ENCODE results near the gene RBM15.

Gene RBM15

DNA sequence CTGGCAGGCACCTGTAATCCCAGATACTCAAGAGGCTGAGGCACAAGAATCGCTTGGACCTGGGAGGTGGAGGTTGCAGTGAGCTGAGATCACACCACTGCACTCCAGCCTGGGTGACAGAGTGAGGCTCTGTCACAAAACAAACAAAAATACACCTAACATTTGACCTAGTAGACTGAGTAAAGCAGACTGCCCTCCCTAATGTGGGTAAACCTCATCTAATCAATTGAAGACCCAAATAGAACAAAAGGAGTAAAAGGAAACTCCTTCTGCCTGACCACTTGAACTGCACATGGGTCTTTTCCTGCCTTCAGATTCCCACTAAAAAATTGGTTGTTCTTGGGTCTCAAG lies 19.0 kb upstream of the RBM15 start:
- FAIRE-seq, result no peak

DNA sequence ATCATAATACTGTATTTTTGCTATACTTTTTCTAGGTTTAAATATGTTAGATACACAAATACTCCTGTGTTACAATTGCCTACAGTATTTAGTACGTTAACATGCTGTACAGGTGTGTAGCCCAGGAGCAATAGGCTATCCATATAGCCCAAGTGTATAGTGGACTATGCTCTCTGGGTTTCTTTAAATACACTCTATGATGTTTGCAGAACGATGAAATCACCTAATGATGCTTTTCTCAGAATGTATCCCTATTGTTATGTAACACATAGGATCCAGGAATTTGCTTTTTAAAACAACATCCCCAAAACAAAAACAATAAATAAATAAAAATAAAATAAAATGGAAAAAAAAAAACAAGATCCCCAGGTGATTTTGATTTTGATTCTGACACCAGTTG lies 18.1 kb upstream of the RBM15 start:
- FAIRE-seq, result no peak

DNA sequence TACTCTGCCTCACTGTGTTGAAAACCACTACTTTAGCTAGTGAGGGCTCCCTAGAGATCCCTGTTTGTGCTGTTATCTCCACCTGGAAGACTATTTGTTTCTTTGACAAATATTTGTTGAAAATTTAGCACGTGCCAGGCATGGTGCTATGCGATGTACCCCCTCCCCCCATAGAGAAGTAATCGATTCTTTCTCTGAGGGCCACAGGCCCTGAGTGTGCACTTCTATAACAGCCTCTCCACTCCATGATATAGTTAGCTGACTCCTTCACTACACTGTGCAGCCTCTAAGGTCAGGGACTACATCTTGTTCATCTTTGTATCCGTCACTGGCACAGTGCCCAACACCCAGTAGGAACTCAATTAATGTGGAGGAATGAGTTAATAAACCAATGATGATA lies 17.3 kb upstream of the RBM15 start:
- FAIRE-seq, result no peak

DNA sequence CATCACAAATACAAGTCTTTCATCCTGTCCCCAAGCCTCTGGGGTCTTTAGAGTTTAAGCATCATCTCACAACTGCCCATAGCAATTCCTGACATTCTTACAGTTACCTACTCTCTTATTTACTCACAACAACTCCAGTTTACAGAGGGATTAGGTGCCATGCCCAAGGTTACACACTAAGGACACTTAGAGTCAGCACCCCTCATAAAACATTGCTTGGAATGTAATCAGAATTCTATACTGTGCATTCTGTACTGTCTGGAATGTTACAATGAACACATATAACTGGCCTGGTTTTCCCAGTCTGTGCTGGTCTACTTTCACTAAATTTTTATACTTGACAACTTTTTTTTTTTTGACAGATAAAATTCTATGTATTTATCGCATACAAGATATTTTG lies 14.5 kb upstream of the RBM15 start:
- FAIRE-seq, result no peak

DNA sequence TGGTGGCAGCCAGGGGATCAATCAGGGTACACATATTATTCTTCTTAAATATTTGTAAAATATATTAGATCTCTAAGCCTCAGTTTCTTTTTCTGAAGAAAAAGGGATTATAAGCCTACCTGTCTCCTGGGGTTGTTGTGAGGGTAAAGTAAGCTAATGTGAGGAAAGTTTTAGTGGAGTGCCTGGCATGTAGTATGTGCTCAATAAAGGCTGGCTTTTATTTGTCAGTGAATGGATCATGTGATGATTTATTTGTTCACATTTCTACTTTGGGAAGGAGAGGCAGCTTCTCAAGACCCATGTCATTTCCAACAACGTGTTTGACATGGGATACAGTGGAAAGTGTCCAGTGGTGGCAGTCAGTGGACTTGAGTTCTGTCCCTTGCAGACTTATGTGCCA lies 12.4 kb upstream of the RBM15 start:
- FAIRE-seq, result no peak

DNA sequence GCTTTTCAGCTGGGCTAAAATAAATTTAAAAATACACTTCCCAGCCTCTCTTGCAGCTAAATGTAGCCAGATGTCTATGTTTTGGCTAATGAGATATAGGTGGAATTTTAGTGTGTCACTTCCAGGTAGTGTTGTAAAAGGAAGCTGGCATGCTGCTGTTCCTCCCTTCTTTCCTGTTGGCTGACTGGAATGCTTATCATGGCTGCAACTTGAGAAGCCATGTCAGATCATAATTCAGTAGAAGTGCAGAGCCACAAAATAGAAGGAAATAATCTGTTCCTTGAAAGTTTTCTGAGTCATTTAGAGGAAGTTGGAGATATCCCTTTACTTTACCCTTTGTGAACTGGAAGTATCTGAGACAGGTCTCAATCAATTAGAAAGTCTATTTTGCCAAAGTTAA lies 10.9 kb upstream of the RBM15 start:
- FAIRE-seq, result no peak

DNA sequence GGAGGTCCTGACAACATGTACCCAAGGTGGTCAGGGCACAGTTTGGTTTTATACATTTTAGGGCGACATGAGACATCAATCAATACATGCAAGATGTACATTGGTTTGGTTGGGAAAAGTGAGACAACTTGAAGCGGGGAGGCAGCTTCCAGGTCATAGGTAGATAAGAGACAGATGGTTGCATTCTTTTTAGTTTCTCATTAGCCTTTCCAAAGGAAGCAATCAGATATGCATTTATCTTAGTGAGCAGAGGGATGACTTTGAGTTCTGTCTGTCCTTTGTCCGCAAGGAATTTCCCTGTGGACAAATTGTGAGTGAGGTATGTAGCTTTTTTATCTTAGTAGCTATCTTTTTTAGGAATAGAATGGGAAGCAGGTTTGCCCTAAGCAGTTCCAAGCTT lies 10.5 kb upstream of the RBM15 start:
- no peak for FAIRE-seq

DNA sequence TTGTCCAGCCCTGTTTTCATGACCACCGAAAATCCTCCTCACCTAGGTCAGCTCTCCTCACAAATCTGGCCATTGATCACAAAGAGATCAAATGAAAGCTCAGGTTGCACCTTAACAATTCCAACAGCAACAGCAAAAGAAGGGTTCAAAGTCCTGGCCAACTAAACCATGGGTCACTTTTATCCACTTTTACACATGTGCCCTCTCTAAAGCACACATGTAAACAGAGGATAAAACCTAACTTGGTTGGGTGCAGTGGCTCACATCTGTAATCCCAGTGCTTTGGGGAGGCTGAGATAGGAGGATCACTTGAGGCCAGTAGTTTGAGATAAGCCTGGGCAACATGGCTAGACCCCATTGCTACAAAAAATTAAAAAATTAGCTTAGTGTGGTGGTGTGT lies 3.9 kb upstream of the RBM15 start:
- no peak for FAIRE-seq

DNA sequence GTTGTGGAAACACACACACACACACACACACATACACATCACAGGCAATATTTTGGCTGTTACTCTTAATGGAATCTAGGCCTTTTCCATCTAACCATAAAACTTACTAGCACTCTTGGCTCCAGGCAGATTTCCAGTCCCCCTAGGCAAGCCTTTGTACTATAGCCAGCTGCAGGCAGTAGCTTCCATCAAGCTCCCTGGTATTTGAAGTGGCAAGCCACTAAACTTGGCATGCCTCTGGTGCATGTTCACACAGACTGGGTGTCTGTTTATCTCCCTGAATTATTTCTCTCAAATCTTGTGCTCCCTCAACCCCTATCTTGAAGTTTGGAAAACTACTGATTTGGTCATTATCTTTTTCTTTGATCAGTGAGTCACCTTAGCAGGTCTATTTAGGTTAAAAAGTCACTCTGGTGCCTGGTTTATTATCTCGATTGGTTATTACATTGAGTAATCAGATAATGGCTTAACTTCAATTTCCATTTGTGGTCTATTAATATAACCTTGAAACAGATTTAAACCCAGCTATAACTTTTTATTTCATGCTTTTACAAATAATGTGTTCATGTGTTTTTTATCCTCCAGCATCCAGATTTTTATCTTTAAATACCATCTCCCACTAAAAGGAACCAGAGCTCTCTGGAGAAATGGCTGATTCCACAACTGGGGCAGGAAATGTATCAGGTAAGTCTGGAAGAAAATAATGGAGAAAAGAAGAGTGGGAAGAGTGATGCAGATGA lies 2.7 kb upstream of the RBM15 start:
- FAIRE-seq, result no peak

DNA sequence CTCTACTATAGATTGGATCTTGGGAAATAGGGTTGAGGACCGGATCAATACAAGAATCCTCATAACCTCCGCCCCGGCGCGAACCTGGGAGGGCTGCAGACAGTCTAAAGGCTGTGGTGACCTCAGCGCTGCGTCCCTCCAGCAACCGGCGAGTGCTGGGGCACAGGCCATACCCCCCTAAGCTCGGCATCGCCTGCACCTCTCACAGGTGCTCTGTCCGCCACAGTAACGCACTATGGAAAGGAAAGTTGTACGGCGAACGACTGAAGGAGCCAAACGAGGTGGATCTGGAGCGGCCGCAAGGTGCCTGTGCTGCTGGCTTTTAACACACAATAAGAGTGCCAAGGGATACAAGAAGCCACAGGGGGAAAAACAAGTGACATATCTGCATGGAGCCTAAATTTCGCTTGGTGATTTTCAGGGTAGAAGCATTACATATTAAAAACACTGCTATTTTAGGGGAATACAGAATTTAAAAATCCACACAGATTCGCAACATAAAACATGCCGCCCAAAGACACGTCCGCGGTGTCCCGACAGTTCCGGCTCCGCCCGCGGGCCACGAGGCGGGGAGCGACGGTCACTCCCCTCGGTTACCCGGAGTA lies 1.4 kb upstream of the RBM15 start:
- no peak for FAIRE-seq

DNA sequence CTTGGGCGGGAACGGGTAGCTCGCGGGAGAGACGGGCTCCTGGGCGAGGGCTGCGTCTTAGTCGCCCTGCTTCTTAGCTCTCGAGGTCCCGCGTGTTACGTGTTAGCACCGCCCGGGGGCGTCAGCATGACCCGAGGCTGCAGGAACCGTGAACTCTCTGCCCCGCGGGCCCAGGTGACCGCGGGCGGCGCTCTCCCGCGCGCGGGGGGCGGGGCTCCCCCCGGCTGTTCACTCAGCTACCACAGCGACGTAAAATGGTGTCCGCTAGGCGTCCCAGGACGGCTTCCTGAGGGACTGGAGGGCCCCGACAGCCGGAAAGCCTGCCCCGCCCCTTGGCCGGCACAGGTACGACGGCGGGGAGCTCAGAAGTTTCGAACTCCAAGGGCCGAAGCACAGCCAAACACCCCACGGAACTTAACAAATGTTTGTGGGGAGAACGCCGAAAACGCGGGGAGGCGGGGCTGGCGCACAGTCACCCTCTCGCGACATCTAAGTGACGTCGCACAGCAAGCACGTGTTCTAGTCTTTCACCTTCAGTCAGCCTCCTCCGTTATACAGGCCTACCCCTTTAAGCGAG lies 780 bp upstream of the RBM15 start:
- FAIRE-seq, result no peak

DNA sequence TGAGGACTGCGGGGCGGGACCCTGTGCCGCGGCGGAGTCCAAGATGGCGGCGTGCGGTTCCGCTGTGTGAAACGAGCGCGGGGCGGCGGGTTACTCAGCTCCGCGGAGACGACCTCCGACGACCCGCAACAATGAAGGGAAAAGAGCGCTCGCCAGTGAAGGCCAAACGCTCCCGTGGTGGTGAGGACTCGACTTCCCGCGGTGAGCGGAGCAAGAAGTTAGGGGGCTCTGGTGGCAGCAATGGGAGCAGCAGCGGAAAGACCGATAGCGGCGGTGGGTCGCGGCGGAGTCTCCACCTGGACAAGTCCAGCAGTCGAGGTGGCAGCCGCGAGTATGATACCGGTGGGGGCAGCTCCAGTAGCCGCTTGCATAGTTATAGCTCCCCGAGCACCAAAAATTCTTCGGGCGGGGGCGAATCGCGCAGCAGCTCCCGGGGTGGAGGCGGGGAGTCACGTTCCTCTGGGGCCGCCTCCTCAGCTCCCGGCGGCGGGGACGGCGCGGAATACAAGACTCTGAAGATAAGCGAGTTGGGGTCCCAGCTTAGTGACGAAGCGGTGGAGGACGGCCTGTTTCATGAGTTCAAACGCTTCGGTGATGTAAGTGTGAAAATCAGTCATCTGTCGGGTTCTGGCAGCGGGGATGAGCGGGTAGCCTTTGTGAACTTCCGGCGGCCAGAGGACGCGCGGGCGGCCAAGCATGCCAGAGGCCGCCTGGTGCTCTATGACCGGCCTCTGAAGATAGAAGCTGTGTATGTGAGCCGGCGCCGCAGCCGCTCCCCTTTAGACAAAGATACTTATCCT lies 430 bp downstream of the RBM15 start:
- FAIRE-seq, result no peak

DNA sequence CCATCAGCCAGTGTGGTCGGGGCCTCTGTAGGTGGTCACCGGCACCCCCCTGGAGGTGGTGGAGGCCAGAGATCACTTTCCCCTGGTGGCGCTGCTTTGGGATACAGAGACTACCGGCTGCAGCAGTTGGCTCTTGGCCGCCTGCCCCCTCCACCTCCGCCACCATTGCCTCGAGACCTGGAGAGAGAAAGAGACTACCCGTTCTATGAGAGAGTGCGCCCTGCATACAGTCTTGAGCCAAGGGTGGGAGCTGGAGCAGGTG lies 961 bp downstream of the RBM15 start:
- no peak for FAIRE-seq

DNA sequence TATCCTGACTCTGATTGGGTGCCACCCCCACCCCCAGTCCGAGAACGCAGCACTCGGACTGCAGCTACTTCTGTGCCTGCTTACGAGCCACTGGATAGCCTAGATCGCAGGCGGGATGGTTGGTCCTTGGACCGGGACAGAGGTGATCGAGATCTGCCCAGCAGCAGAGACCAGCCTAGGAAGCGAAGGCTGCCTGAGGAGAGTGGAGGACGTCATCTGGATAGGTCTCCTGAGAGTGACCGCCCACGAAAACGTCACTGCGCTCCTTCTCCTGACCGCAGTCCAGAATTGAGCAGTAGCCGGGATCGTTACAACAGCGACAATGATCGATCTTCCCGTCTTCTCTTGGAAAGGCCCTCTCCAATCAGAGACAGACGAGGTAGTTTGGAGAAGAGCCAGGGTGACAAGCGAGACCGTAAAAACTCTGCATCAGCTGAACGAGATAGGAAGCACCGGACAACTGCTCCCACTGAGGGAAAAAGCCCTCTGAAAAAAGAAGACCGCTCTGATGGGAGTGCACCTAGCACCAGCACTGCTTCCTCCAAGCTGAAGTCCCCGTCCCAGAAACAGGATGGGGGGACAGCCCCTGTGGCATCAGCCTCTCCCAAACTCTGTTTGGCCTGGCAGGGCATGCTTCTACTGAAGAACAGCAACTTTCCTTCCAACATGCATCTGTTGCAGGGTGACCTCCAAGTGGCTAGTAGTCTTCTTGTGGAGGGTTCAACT lies 2.1 kb downstream of the RBM15 start:
- no peak for FAIRE-seq

DNA sequence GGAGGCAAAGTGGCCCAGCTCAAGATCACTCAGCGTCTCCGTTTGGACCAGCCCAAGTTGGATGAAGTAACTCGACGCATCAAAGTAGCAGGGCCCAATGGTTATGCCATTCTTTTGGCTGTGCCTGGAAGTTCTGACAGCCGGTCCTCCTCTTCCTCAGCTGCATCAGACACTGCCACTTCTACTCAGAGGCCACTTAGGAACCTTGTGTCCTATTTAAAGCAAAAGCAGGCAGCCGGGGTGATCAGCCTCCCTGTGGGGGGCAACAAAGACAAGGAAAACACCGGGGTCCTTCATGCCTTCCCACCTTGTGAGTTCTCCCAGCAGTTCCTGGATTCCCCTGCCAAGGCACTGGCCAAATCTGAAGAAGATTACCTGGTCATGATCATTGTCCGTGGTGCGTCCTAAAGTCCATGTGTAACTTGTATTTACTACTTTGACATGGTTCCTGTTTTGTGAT lies 2.7 kb downstream of the RBM15 start:
- no peak for FAIRE-seq

DNA sequence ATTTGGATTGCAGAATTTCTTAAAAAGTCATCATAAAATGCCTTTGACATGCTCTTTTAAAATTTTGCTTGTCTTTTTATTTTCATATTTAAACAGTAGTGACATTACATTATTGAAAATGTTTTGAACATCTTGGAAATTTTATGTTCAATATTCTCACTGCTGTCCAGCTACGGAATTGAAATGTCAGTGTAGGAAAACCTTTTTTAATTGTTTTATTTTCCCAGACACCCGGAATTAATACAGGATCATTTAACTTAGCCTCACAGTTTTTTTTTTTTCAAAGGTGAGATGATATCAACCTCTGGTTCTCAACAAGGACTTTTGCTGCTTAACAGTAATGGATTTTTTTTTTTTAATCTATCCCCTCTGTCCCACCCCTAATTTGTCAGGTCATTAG lies 4.1 kb downstream of the RBM15 start:
- peak; percentile 13 for FAIRE-seq

DNA sequence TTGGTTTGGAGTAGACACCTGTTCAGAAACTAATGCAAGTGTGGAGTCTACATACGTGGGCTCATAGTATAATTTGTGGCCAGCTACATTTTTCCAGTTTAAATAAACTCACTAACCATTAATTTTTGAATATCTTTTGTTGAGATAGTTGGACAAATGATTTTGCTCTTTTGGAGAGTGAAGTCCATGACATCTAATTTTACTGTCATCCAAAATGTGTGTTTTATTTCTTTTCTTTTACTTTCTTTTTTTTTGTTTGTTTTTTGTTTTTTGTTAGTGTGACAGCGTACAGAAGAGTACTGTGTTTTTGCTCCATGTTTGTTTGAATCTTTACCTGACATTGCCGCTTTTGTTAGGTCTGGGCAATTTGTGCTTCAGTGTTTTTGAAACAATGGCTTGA lies 5.0 kb downstream of the RBM15 start:
- FAIRE-seq, result no peak

DNA sequence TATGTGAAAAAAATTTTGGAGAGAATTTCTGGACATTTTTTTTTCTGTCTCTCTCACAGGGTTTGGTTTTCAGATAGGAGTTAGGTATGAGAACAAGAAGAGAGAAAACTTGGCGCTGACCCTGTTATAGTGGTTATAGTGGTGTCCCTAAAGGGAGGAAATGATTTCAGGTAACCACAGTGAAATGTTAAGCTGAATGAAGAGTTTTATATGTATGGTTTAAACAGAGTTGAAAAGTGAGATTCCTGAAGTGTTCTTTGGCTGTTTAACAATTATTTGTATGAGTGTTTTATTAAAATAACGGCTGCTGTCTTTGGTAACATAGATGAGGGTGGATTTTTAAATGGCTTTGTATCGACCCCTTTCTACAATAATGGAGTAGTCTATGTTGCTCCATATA lies 6.3 kb downstream of the RBM15 start:
- no peak for FAIRE-seq

DNA sequence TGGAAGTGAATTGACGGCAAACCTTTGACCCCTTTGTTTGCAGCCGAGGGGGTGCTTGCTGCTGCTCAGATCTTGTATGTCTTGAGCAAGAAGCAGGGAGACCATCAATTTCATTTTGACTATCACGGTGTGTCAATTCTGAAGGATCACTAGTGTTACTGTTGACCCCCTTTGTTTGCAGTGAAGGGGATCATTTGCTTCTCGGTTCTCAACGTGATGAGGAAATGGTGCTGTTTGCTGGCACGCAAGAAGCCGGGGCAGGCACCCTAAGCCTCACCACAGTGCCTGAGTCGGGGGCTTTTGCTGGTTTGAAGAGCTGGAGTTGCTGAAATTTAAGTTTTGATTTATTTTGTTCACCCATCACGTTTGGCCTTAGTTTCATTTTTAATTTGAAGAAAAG lies 7.5 kb downstream of the RBM15 start:
- FAIRE-seq, result no peak

DNA sequence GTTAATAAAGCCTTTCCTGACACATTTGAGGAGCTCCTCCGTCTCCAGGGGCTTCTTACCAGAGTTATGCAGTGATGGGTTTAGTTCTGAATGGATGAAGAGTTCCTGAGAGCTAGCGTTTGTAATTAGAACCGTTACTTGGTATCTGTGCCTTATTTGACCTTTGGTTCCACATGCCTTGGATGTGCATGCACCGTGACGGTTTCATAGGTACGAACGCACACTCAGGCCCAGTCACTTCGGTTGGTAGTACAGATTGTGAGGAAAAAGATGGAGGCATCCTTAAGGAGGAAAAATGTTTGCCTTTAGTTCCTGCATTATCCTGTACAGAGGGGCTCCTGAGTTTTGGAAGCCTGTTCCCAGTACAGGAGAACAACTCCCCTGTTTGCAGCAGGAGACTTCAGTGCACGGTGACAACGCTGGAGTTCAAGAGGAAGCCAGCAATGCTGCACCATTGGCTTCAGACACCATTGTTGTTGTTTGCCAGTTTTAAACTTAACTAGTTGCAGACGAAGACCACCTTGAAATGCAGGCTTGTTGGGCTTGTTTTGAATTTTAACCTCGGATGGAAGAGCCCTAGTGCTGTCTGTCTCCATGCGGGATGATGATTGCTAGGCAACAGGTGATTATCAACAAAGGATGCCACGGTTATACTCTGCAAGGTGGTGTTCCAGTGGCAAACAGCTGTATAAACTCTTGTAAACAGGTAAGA lies 8.2 kb downstream of the RBM15 start:
- FAIRE-seq, result no peak

DNA sequence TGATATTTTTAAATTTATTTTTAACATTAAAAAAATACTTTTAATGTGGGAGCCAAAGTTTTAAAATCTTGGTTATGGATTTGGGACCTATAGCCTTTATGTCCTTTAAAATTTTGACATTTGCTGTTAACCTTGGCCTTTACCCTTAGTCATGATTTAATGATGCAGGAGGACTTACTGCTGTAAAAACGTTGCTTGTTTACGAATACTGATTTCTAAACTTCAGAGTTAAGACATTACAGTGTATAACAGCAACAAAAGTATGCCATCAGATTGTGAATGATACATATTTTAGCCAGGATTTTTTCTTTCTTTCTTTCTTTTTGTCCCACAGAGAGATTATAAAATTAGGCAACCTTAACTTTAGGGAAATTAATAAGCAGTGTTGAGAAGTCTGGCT lies 8.9 kb downstream of the RBM15 start:
- FAIRE-seq, result no peak

DNA sequence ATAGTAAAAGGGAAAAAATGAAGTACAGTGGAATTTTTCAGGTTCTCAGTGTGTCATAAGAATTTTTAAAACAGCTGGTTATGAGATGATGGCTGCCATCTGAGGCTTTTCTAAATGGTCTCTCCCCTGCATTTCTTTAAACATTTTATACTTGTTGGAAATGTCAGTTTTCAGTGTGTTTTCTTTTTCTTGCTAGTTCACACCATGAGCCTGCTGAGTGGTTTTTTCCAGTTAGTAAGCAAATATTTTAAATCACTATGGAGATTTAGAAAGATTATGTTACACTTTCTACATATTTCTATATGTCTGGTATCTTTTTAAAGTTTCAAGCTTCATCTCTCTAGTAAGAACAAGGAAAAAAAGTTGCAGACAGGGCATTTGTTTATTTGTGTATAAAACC lies 9.6 kb downstream of the RBM15 start:
- FAIRE-seq, result no peak

DNA sequence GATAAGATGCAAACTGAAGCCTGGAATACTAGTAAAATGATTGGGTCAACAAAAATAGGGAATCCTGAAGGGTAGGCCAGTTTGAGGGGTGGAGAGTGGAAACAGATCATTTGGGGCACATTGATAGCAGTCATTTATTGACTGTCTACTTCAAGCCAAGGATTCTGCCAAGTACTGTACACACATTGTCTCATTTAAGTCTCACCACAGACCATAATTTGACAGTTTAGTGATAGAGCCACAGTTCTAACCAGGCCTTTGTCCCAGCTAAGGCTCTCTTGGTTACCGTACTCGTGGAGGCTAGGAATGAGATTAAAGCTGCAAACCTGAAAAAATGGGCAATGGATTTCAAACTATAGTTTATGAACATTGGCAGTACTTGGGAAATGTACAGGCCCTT lies 11.2 kb downstream of the RBM15 start:
- FAIRE-seq, result no peak
